ENCODE measurements around the gene HHAT.

The HHAT gene

DNA sequence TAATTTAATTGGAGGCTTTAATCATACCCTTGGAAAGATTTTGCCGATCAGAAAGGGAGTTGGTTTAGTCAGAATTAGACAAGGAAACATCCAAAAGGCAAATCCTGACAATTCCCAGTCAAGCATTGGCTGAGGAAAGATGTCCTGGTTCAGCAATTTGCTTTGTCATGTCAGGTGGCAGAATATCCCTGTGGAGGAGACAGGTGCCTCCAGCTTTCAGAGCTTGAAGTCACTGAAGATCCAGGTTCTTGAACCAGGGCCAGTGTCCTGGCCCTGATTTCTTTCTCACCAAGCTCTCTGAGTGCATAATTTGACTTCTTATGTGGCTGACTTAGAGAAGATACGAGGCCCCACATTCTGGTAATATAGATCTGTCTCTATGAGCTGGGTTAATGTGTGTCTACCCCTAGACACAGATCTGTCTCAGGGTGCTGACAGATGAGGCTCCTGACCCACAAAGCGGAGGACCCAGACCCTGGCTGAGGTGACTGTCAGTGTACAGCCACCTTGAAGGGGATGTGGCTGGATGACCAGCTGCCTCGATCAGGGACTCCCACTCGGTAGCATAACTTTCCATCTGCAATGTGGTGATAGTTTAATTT lies 118.9 kb downstream of the HHAT start:
- H3K4me1 ChIP-seq (ENCODE audit: insufficient read depth, low read length, poor library complexity, severe bottlenecking) = peaks cover 24% of the 10 kb centered on the region
- no peaks in the 10 kb centered on the region for H3K27me3 ChIP-seq (ENCODE audit: insufficient read depth, low read length, poor library complexity, severe bottlenecking)
- H3K9ac ChIP-seq (ENCODE audit: low read depth, low read length, poor library complexity, severe bottlenecking) = no peak overlapping the region
- no peaks in the 10 kb centered on the region for H3K9me2 ChIP-seq (replicated peaks; ENCODE audit: low read depth, low read length)
- no peaks in the 10 kb centered on the region for H3K36me3 ChIP-seq (ENCODE audit: insufficient read depth, low read length)
- no peak overlapping the region for H3K4me3 ChIP-seq (ENCODE audit: low read length, poor library complexity, severe bottlenecking)
- no peaks in the 10 kb centered on the region for H4K20me1 ChIP-seq (ENCODE audit: insufficient read depth, low read length, poor library complexity, severe bottlenecking)
- H3K79me2 ChIP-seq (ENCODE audit: insufficient read depth, low read length) = no peaks in the 10 kb centered on the region
- peaks cover 3% of the 10 kb centered on the region; the same call in 1 of the 2 replicates for H3F3A ChIP-seq (ENCODE audit: low read depth)
- H3K4me2 ChIP-seq (ENCODE audit: low read depth, low read length, poor library complexity, severe bottlenecking) = no peak overlapping the region
- TF ChIP-seq EZH2phosphoT487 (IDR thresholded peaks at IDR 0.05; ENCODE audit: borderline replicate concordance) = no peak
- TF ChIP-seq, protein P1, sequence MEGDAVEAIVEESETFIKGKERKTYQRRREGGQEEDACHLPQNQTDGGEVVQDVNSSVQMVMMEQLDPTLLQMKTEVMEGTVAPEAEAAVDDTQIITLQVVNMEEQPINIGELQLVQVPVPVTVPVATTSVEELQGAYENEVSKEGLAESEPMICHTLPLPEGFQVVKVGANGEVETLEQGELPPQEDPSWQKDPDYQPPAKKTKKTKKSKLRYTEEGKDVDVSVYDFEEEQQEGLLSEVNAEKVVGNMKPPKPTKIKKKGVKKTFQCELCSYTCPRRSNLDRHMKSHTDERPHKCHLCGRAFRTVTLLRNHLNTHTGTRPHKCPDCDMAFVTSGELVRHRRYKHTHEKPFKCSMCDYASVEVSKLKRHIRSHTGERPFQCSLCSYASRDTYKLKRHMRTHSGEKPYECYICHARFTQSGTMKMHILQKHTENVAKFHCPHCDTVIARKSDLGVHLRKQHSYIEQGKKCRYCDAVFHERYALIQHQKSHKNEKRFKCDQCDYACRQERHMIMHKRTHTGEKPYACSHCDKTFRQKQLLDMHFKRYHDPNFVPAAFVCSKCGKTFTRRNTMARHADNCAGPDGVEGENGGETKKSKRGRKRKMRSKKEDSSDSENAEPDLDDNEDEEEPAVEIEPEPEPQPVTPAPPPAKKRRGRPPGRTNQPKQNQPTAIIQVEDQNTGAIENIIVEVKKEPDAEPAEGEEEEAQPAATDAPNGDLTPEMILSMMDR (conservative IDR thresholded peaks at IDR 0.05; ENCODE audit: low read length) = no peak
- H3K9me3 ChIP-seq (ENCODE audit: insufficient read depth, low read depth, low read length) = no peaks in the 10 kb centered on the region
- H2AFZ ChIP-seq (ENCODE audit: low read length) = no peak overlapping the region

DNA sequence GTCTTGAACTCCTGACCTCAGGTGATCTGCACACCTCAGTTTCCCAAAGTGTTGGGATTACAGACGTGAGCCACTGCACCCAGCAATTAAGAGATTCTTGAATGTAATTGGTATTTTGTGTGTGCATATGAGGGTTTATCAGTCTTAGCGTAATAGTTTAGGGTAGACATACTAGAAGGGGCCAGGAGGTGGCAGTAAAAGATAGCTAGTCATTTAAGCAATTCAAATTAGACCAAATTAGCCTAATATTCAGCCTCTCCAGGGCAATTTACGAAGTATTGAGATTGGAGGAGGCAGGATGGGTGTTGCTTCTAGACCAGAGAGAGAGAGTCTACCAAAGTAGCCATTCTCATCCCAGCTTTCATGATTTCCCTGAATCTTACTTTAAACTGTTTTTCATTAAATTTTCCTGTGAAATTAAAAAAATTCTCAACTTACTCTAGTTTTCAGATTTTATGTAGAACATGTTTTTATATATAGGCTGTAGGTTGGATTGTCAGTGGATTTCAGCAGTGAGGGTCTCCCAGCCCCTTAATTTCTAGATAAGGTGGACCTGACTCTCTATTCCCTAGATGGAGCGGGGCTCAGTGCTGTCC lies 119.7 kb downstream of the HHAT start:
- H3F3A ChIP-seq (ENCODE audit: low read depth) = peaks cover 3% of the 10 kb centered on the region; the same call in 1 of the 2 replicates
- H3K4me2 ChIP-seq (ENCODE audit: low read depth, low read length, poor library complexity, severe bottlenecking) = no peak overlapping the region
- H3K9me2 ChIP-seq (replicated peaks; ENCODE audit: low read depth, low read length) = no peaks in the 10 kb centered on the region
- no peak overlapping the region for H3K4me3 ChIP-seq (ENCODE audit: low read length, poor library complexity, severe bottlenecking)
- no peaks in the 10 kb centered on the region for H3K9me3 ChIP-seq (ENCODE audit: insufficient read depth, low read depth, low read length)
- H3K9ac ChIP-seq (ENCODE audit: low read depth, low read length, poor library complexity, severe bottlenecking) = no peak overlapping the region
- H3K27me3 ChIP-seq (ENCODE audit: insufficient read depth, low read length, poor library complexity, severe bottlenecking) = no peaks in the 10 kb centered on the region
- H2AFZ ChIP-seq (ENCODE audit: low read length) = no peak overlapping the region
- H4K20me1 ChIP-seq (ENCODE audit: insufficient read depth, low read length, poor library complexity, severe bottlenecking) = no peaks in the 10 kb centered on the region
- no peak for TF ChIP-seq EZH2phosphoT487 (IDR thresholded peaks at IDR 0.05; ENCODE audit: borderline replicate concordance)
- TF ChIP-seq, protein P1 (conservative IDR thresholded peaks at IDR 0.05; ENCODE audit: low read length) = peak; percentile 76
- no peaks in the 10 kb centered on the region for H3K36me3 ChIP-seq (ENCODE audit: insufficient read depth, low read length)
- H3K4me1 ChIP-seq (ENCODE audit: insufficient read depth, low read length, poor library complexity, severe bottlenecking) = peaks cover 24% of the 10 kb centered on the region
- H3K79me2 ChIP-seq (ENCODE audit: insufficient read depth, low read length) = no peaks in the 10 kb centered on the region

DNA sequence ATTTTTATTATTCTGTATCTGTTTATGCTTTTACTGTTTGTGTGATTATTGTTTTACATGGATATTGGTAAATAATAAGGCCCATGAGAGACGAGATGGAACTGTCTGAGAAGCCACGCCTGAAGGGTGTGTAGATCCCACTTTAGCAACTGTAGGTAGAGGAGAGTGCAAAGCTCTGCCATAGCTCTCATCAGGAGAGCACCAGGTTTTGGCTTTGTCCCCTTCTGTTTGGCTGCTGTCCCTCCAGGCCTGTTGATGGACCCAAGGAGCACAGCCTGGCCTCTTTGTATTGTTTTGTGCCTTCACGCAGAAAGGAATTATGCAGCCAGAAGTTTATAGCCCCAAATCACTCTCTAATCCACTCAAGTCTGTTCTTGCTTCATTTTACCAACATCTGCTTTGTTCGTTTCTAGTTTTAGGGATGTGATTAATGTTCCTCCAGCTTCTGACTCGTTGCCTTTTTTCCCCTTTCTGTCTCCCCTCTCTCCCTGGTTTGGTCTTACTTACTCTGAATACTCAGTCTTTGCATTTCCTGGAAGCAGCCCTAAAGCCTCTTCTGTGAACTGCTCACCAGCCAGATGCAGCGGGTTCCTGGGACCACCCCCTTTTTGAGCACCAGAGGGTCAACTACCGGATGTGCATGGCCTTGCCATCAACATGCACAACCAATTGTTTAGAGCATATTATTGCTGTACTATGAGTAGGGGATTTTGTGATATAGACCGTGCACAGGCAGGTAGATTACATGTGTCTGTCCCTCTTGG lies 127.3 kb downstream of the HHAT start:
- H3K36me3 ChIP-seq (ENCODE audit: insufficient read depth, low read length) = no peaks in the 10 kb centered on the region
- no peak overlapping the region for H3K4me2 ChIP-seq (ENCODE audit: low read depth, low read length, poor library complexity, severe bottlenecking)
- no peaks in the 10 kb centered on the region for H3K79me2 ChIP-seq (ENCODE audit: insufficient read depth, low read length)
- no peaks in the 10 kb centered on the region for H3K4me1 ChIP-seq (ENCODE audit: insufficient read depth, low read length, poor library complexity, severe bottlenecking)
- H3F3A ChIP-seq (ENCODE audit: low read depth) = no peaks in the 10 kb centered on the region
- H3K9me2 ChIP-seq (replicated peaks; ENCODE audit: low read depth, low read length) = no peaks in the 10 kb centered on the region
- H2AFZ ChIP-seq (ENCODE audit: low read length) = no peak overlapping the region
- H3K4me3 ChIP-seq (ENCODE audit: low read length, poor library complexity, severe bottlenecking) = no peak overlapping the region
- TF ChIP-seq, protein P1 (conservative IDR thresholded peaks at IDR 0.05; ENCODE audit: low read length) = no peak
- no peak for TF ChIP-seq EZH2phosphoT487 (IDR thresholded peaks at IDR 0.05; ENCODE audit: borderline replicate concordance)
- H3K27me3 ChIP-seq (ENCODE audit: insufficient read depth, low read length, poor library complexity, severe bottlenecking) = no peaks in the 10 kb centered on the region
- no peak overlapping the region for H3K9ac ChIP-seq (ENCODE audit: low read depth, low read length, poor library complexity, severe bottlenecking)
- no peaks in the 10 kb centered on the region for H3K9me3 ChIP-seq (ENCODE audit: insufficient read depth, low read depth, low read length)
- no peaks in the 10 kb centered on the region for H4K20me1 ChIP-seq (ENCODE audit: insufficient read depth, low read length, poor library complexity, severe bottlenecking)

Measured in Loucy (cell line).